G401.6 (cell line): ENCODE results near the gene BCLAF3.

Experiments
- FAIRE-seq: peaks from 2 replicates; lab custom pipeline; 2012; peaks lifted over from hg19 to GRCh38; lab: Jason Lieb, UNC

BCLAF3 gene

DNA sequence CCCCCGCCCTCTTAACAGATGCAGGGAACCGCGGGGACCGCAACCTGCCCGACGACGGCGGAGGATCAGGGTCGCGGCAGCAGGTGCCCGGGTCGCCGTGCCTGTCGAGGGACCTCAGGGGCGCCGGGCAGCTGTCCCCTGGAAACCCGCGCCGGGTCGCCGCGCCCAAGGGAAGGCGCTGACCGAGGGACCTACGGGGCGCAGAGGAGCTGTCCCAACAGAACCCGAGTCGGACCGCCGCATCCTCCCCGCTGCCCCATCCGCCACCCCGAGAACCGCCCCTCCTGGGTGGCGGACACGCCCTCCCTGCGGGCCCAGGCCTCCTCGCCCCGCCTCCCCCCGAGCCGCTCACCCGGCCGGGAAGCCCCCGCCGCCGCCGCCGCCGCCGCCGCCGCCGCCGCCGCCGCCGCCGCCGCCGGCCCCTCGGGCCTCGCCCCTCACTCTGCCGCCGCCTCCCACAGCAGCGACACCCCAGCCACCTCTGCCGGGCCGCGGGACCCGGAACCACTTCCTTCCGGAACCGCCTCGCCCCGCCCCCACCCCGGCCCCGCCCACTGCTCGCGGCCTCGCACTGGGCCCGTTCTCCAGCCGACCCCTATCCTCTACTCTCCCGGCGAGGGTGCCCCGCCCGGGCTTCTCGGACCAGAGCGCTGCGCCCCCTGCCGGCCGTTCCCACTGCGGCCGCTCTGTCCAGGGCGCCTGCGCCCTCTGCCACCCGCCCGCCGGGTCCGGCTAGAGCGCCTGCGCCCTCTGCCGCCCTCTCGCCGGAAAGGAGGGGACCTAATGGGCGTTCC is at the start of gene BCLAF3:
BCLAF3 (minus strand) TSS at position 506 of the 794 bp plus-strand sequence. CDS start 20,797 bp downstream, outside the sequence.
- no peak for FAIRE-seq

DNA sequence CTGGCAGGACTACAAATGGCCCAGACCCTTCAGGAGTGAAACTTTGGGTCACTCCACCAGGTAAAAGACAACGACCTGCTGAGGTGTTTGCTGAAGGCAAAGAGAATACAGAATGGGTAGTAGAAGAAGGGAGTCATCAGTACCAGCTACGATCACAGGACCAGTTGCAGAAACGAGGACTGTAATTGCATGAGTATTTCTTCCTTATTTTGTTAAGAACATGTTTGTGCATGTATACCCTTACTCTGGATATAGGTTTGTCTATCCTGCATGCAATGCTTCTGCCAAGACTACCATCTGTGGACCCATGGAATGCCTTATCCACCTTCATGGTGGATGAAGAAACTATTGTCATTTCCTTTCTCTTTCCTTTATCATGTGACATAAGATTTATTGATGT is 48.1 kb upstream of the BCLAF3 start:
- no peak for FAIRE-seq

DNA sequence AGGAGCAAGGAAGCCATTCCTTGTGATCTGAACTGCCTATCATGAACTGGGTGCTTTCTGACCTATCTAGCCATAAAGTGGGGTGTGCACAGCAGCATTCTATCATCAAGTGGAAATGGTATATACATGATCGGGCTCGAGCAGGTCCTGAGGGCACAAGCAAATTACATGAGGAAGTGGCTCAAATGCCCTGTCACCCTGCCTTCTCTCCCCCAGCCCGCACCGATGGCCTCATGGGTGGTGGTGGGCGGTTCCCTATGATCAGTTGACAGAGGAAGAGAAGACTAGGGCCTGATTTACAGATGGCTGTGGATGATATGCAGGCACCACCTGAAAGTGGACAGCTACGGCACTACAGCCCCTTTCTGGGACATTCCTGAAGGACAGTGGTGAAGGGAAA is 46.3 kb upstream of the BCLAF3 start:
- FAIRE-seq, result no peak

DNA sequence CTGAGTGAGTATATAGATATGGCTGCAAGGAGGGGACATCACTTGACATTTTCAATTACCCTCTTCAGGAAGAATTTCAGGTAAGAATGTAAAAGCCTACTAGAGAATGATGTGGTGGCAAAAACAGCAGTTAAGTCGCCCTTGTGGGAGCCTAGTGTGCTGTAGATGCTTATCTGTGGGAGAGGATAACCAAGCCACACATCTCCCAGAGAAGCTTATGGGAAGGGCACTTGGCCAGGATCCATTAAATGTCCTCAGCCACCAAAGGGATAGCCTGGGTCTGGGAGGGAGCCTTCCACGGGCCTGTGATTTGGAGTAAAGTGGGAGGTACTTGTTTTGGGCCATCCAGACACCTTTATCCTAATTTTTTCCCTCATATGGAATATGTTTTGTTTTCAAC is 41.3 kb upstream of the BCLAF3 start:
- FAIRE-seq, result no peak

DNA sequence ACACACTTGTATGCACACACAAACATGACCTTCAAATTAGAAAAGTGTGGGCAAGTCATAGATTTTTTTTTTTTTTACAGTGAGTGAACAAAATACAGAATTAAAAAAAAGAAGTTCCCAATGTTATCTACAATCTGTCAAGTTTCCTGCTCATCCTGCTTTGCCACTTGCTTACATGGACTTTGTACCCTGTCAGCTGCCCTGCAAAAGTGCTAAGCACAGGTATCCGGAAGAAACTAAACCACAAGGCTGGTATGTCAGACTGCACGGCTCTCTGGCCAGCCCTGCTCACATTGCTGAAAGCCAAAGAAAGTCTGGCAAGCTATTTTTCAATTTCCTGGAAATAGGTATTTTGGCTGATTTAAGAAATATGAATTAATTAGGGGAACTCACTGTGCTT is 38.9 kb upstream of the BCLAF3 start:
- no peak for FAIRE-seq

DNA sequence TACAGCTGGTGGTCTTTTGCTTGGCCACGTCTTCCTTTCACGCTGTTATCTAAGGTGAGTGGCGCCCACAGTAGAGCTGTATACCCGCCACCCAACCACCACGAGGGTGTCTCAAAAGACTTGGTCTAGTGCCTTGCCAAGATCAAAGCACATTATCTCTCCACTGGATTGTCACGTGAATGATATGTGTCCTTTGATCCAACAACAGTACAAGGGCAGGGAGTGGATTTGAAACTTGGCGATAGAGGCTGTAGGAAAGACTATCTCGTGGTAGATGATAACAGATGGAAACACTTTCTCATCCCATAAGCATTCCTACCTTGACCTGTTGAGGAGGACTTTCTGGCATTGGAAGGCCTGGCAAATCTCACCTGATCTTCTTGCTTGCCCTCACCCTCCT is 37.7 kb upstream of the BCLAF3 start:
- FAIRE-seq, result no peak

DNA sequence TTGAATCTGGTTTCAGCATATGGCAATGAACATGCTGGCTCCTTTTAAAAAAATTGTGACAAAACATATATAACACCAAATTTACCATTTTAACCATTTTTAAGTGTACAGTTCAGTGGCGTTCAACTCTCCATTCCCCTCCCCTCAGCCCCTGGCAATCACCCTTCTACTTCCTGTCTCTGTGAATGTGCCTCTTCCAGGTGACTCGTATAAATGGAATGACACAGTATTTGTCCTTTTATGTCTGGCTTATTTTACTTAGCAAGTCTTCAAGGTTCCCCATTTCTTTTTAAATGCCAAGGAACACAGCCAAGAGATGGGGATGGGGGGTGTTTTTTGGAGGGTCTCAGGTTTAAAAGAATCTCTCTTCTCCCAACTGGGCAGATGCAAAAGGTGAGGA is 35.4 kb upstream of the BCLAF3 start:
- FAIRE-seq, result no peak

DNA sequence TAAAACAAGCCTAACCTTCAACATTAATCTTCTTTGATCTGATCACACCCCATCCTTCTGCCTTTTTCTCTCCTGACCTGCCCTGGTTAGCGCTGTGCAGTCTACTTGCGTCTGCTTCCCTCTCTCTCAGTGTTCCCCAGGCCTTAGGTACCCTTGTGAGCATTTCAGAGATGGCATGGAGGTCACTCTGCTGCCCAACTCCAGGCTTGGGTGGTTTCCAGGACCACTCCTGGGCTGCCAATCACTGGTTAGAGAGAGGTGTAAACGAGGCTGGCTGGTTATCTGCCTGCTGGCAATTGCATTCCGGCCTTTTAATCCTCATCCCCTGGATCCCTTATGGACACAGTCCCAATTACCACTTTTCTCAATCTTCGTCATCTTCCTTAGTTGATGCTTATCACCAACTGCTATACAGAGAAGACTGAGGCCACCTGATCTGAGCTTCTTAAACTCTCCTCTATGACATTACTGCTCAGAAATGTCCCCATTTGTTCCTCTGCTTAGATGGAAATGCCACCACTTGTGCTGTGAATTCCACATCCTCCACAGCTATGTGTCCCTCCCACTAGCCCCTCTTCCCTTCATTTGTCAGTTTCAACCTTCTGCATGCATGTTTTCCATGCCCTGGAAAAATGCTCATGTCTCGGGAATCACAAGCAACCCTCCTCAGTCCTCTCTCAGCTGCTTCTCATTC is 29.0 kb upstream of the BCLAF3 start:
- no peak for FAIRE-seq

DNA sequence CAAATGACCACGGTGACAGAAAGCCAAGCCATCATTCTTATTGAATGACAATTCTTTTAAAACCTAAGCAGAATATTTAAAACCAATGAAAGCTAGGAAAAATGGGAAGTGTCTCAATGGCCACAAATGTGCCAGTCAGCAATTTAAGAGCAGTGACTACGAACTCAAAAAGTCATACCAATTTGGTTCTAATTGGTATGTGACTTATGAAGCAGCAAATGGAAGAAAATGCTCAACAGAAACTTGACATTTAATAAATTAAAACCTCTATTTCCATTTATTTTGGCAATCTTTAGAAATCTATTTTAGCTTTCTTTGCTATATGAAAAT is 25.7 kb upstream of the BCLAF3 start:
- no peak for FAIRE-seq

DNA sequence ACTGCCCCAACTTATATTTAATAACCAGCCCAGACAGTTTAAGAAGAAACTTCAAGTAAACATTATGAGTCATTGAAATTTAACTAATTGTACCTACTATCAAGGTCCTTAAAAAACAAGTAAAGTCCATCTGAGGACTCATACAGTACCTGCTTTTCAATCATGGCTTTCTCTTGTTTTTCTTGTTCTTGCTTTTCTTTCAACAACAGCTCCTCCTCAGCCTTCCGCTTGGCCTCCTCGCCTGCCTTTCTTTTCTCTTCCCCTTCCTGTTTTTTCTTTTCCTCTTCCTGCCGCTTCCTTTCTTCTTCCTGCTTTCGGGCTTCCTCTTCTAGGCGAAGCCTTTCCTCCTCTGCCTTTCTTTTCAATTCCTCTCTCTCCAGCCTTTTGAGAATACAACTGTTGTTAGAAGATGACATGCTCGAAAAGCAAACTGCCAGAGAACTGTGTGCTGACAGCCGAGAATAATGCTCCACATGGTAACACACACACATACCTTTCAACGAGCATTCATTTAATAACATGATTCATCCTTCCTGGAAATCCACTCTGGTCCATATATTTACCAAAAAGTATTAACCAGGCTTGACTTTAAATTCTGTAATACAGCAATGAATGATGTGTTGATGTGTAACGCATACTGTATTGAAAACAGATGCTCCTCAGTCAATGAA is 25.2 kb upstream of the BCLAF3 start:
- FAIRE-seq, result no peak

DNA sequence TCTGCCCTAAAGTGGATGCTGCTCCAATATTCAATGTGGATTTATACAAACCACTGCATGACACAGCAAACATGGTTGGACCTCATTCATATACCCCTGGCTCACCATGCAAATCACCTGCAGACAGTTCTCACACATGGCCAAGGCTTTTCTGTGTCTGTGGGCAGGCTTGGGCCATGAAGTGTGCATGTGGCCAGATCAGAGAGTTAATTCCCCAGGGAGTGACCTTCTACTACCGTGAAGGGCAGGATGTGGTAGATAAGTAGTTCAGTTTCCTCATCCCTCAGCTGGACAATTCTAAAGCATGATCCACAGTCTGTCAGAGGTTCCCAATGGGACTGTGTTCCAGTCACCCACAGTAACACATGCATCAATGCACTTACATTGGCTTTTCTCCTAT is 24.6 kb upstream of the BCLAF3 start:
- FAIRE-seq, result no peak

DNA sequence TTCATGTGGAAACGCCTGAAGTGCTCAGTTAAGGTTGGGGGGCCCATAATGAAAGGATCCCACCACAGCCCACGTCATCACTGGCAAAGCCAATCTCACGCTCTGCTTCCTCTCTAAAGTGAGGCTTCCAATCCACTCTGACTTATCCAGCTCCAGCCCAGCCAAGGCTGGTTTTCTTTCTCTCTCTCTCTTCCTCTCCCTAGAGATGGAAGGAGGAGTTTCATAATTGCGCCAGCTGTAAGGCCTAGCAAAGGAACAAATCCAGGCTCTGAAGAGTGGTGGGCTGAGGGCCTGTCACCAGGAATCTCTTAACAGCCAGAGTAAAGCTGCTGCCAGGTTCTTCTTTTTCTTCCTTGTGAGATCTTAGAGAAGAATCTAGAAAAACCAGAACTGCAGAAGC is 20.7 kb upstream of the BCLAF3 start:
- no peak for FAIRE-seq

DNA sequence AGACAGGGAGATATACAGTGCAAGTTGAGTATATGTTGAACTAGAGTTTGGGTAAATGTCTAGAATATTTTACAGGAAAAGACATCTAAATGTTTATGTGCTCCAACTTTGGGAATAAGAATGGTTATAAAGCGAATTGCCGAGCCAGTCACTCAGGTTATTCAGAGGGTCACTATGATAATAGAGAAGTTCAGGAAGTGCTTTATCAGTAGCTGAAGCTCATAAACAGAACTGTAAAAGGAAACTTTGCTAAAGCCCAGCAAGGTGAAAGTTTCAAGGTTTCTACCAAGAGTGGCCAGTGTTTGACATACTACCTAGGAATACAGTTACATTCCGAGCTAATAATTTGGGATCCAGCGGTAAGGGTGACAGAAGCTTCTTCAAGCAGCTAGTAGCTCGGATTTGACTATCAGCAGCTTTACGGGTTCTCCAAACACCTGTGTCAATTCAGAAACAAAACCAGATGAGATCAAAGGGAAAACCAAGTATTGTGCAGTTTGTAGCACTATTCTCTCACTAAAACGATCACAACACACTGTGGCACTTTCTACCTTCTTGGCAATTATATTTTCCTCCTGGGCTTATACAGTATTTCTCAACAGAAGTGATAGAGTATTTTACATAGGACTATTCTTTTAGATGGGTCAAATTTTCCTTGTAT is 17.2 kb upstream of the BCLAF3 start:
- no peak for FAIRE-seq

DNA sequence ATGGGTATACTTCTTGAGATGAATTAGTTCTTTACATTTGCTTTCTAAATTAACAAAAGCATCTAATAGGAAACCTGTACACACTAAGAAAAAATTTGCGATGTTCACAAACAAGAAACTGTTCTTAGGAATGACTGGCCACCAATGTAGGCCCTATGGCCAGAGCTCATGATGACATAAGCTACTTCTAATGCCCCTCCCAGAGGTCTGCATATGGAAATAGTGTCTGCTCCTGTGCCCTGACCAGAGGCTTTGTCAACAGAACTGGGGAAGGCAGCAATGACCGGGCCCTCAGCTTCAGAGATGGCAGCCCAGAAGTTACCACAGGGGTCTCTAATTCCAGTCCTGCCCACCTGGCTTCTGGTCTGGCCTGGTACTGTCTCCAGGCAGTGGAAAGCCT is 15.0 kb upstream of the BCLAF3 start:
- FAIRE-seq, result no peak

DNA sequence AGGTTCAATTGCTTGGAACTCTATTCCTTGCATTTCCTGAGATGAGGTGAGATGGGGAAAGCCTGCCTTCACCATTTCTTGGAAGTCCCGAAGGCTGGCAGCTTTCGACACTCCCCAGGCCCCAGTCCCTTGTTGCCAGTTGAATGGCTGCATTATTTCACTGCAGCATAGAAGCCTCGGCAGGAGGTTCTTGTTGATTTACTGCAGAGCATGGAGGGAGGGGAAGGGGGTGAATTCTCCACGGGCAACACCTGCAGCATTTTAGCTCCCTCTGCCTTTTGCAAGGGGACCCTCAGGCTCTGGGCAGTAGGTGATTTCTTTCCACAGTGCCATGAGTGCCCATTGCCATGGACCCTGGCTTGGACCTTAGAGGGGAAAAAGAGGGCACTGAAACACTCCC is 10.7 kb upstream of the BCLAF3 start:
- no peak for FAIRE-seq

DNA sequence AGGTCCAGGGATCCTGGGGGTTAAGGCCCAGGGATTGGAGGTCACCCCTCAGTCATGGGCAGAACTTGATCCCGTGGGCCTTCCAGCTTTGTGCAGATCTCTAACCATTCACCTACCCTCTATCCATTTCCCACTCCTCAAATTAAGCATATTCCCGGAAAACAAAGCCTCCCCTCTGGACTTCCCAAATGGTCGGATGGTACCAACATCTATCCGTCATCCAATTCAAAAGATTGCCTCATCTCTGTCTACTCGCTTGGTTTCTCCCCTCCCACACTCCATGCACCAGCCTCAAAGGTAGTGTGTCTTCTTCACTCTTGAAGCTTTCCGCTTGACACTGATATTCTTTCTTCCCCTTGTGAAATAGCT is 473 bp upstream of the BCLAF3 start:
- no peak for FAIRE-seq

DNA sequence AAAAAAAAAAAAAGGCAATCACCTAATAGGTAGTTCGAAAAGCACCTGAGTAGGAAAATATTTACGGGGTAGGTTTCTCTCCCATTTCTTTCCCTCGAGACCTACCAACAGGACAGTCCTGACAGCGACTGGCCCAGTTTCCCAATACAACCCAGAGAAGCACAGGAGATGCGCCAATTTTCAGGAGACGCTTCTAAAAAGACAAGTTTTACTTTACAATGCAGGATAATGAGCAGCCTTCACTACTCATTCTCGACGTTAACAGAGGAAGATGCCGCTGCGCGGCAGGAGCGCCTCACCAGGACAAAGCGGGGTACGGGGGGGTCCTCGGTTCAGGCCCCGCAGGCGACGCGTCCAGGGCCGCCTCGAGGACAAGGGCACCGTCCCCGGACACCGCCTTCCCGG is 708 bp downstream of the BCLAF3 start:
- FAIRE-seq, result no peak

DNA sequence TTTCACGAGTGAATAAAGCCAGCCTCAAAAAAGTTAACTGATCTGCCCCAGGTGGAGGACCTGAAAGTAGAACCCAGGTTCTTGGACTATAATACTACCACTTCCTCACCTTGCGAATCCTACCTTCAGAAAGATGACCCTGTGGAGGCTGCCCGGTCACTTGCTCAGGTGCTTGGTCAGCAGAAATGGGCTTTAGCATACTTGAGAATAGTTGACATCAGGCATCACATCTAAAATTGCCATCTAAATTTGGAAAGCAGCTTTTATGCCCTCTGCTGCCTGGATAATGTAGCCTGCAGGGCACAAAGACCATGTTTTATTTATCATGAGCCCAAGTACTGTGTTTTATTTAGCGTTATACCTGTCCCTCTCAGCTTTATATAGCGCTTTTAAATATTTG is 3.0 kb downstream of the BCLAF3 start:
- no peak for FAIRE-seq

DNA sequence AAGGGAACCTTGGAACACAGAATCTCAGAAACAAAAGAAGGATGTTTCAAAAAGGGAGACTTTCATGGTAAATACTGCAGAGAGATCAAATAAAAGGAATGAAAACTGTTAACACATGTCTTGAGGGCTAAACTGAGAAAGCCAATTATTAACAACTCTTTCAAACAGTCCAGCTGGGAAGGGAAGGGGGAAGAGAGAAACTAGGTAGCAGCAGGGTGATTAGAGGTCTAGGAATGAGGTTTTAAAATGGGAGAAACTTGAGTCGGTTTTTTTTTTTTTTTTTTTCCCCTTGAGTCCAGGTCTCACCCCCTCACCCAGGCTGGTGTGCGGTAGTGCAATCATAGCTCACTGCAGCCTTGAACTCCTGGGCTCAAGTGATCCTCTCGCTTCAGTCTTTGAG is 4.3 kb downstream of the BCLAF3 start:
- no peak for FAIRE-seq

DNA sequence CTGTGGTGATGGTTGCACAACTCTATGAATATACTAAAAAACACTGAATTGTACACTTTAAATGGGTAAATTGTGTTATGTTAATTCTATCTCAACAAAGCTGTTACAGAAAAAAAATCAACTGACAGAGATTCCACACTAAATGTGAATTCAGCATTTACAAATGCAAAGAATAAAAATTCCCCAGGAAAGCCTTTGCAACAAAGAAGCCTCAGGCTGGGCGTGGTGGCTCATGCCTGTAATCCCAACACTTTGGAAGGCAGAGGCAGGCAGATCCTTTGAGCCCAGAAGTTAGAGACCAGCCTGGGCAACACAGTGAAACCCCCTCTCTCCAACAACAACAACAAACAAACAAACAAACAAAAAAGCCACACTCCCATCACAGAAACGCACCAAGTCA is 8.9 kb downstream of the BCLAF3 start:
- FAIRE-seq, result no peak

DNA sequence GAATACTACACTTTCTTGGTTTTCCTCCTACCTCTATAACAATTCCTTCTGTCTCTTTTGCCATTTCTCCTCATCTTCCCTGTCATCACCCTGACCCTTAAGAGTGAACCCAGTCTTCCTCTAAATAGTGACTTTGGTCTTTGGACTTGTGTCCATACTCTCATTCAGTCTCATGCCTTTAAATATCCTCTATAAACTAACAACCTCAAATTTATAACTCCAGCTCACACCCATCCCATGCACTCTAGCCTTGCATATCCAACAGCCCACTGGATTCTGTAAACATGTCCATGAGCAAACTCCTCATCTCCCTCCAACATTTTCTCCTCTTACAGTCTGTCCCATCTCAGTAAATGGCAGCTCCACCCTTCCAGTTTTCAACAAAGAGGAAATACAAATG is 15.0 kb downstream of the BCLAF3 start:
- no peak for FAIRE-seq

DNA sequence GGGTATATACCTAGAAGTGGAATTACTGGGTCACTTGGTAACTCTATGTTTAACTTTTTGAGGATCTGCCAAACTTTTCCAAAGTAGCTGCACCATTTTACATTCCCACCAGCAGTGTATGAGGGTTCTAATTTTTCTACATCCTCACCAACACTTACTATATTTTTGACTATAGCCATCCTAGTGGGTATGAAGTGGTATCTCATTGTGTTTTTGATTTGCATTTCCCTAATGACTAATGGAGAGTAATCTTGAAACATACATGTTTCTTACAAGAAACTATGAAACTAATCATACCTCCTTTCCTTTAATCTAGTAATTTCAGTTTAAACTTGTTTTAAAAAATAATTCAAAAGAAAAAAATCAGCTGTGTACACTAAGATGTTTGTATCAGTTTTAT is 17.9 kb downstream of the BCLAF3 start:
- FAIRE-seq, result no peak

DNA sequence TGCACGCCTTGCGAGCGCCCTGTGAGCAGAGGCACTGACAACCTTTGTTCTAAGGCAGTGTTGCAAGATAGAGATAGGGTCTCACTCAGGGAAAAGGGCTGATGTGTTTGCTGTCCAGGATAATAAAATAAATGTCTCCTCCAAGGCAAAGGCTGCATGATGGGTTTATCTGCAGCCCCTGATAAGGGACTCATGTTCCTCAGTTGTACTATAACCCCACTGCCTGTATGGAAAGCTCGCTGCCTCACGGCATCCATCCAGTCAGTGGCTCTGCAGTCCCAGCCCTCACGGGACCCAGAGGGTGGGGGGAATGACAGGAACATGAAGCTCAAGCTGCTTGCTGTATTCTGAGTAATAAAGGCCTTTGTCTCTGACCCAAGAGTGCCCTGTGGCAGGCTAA is 22.6 kb downstream of the BCLAF3 start:
- FAIRE-seq, result no peak
